GM19238 (cell line): ENCODE measurements around the gene HSD11B2.

Experiments
- DNase-seq: peaks from one replicate; pipeline ENCODE4 v3.0.0; 2011; ENCODE audit warnings: low spot score; ENCODE audit not compliant: insufficient read length

The HSD11B2 gene

GRCh38 chr16:67474551-67475455, 43.9 kb downstream of the HSD11B2 start:
- no peak for DNase-seq

GRCh38 chr16:67477960-67478554, 47.1 kb downstream of the HSD11B2 start:
- DNase-seq = no peak

GRCh38 chr16:67480833-67481560, 50.1 kb downstream of the HSD11B2 start, which contains the start of gene ATP6V0D1:
Gene ATP6V0D1, minus strand, starts transcription at chr16:67481157. Its CDS starts 71 bp downstream, at chr16:67481086.
- DNase-seq = peak; percentile 98

DNA sequence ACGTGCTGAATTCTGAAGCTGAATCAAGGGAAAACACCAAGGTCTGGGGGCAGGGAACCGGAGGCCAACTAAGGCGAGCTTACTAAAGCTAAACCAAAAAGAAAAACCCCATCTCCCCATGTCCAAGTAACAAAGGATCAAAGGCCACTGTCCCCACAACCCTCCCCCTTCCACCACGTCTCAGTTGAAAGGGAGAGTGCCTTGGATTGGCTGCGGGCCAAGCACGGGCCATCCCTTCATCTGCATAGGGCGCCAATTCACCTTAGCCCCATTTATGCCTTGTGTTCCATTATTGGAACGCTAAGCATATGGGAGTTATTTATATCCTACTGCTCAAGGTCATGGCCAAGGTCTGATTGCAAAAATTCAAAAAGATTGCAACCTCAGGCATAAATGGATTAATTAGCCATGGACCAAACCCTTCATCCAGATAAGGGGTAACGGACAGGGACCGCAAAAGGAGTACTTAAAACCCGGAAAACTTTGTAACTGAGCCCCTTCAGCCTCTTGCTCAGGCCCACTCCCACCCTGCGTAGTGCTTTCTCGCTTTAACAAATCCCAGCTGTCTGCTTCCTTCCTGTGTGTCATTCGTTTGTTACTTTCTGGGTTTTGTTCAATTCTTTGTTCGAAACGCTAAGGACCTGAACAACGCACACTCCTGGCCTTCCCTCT, 50.8 kb downstream of the HSD11B2 start:
- no peak for DNase-seq

- DNase-seq = no peak
Measured at GRCh38 chr16:67482233-67482924, 51.5 kb downstream of the HSD11B2 start.

- DNase-seq = no peak
Measured at GRCh38 chr16:67483150-67483549, 52.2 kb downstream of the HSD11B2 start, which contains the start of gene AGRP. Gene AGRP, minus strand, starts transcription at chr16:67483547. Its CDS starts 149 bp downstream, at chr16:67483398.

- DNase-seq = no peak
Measured at GRCh38 chr16:67483731-67484525, 53.0 kb downstream of the HSD11B2 start.

- no peak for DNase-seq
Measured at GRCh38 chr16:67486805-67487204, 55.9 kb downstream of the HSD11B2 start.
